Type B pancreatic cell (in vitro differentiated cells): ENCODE data around the gene S100A7. TPM values are rescaled to one million over a fixed set of nuclear protein-coding genes. Genes with fewer than 3 reads are reported as not detected.

Source experiments
- DNase-seq: peaks from one replicate; pipeline ENCODE4 v3.0.0; 2021; ENCODE audit warnings: mixed read lengths; ENCODE audit not compliant: unreplicated experiment; ENCODE audit errors: extremely low spot score
- H3K27ac Mint-ChIP-seq: 2 replicates; pipeline ENCODE4 v1.8.0; 2021; ENCODE audit warnings: mild to moderate bottlenecking, mixed read lengths
- H3K27me3 Mint-ChIP-seq: 2 replicates; pipeline ENCODE4 v1.8.0; 2021; ENCODE audit warnings: mixed read lengths
- H3K36me3 Mint-ChIP-seq: 2 replicates; pipeline ENCODE4 v1.8.0; 2021; ENCODE audit warnings: mixed read lengths
- H3K4me1 Mint-ChIP-seq: one replicate; pipeline ENCODE4 v1.8.0; 2021; ENCODE audit warnings: mixed read lengths; ENCODE audit not compliant: unreplicated experiment
- H3K4me3 Mint-ChIP-seq: 2 replicates; pipeline ENCODE4 v1.8.0; 2021; ENCODE audit warnings: mild to moderate bottlenecking, mixed read lengths
- H3K9me3 Mint-ChIP-seq: 2 replicates; pipeline ENCODE4 v1.8.0; 2021; ENCODE audit warnings: mixed read lengths
- CTCF ChIP-seq: fragments of 200-600 bp; sonication (generic); conservative IDR thresholded peaks from 2 replicates; pipeline ENCODE4 v1.5.0; 2021; ENCODE audit warnings: antibody characterized with exemption, mild to moderate bottlenecking
- total RNA-seq: library from RNA; stranded (reverse); gene quantifications from 2 replicates; pipeline ENCODE4 v1.2.1, GENCODE V29; 2021; ENCODE audit warnings: low replicate concordance

Gene S100A7
- total RNA-seq, 1 donor from 2014 or later, result 6.2 TPM

- Mint-ChIP-seq H3K36me3 (no peaks in the 10 kb centered on the region), H3K27me3 (peaks cover 7% of the 10 kb centered on the region), H3K9me3 (no peaks in the 10 kb centered on the region), H3K4me3 (no peak overlapping the region), H3K27ac (no peak overlapping the region), H3K4me1 (no peaks in the 10 kb centered on the region)
- no peak for TF ChIP-seq CTCF
- DNase-seq, result no peak
Measured at GRCh38 chr1:153430166-153430553, 30.3 kb downstream of the S100A7 start.

GRCh38 chr1:153429266-153430165 lies 30.9 kb downstream of the S100A7 start:
- Mint-ChIP-seq H3K27ac (no peak overlapping the region), H3K4me1 (no peaks in the 10 kb centered on the region), H3K4me3 (no peak overlapping the region), H3K9me3 (no peaks in the 10 kb centered on the region), H3K27me3 (peaks cover 10% of the 10 kb centered on the region), H3K36me3 (no peaks in the 10 kb centered on the region)
- no peak for TF ChIP-seq CTCF
- no peak for DNase-seq

GRCh38 chr1:153428791-153429190 lies 31.7 kb downstream of the S100A7 start:
- no peak for DNase-seq
- Mint-ChIP-seq H3K4me1 (no peaks in the 10 kb centered on the region), H3K27ac (no peak overlapping the region), H3K36me3 (no peaks in the 10 kb centered on the region), H3K27me3 (peaks cover 14% of the 10 kb centered on the region), H3K4me3 (no peak overlapping the region), H3K9me3 (no peaks in the 10 kb centered on the region)
- no peak for TF ChIP-seq CTCF

GRCh38 chr1:153428073-153428638 lies 32.3 kb downstream of the S100A7 start:
- TF ChIP-seq CTCF, result no peak
- H3K36me3 Mint-ChIP-seq, result no peaks in the 10 kb centered on the region
- DNase-seq, result no peak
- peaks cover 14% of the 10 kb centered on the region for H3K27me3 Mint-ChIP-seq
- H3K4me3 Mint-ChIP-seq, result no peak overlapping the region
- no peak overlapping the region for H3K27ac Mint-ChIP-seq
- no peaks in the 10 kb centered on the region for H3K4me1 Mint-ChIP-seq
- no peaks in the 10 kb centered on the region for H3K9me3 Mint-ChIP-seq

- no peak for TF ChIP-seq CTCF
- no peak for DNase-seq
- H3K27me3 Mint-ChIP-seq, result peaks cover 14% of the 10 kb centered on the region
Measured at GRCh38 chr1:153426809-153427208, 33.6 kb downstream of the S100A7 start.

More at GRCh38 chr1:153426809-153427208, 33.6 kb downstream of the S100A7 start:
- H3K4me3 Mint-ChIP-seq, result no peak overlapping the region
- H3K27ac Mint-ChIP-seq, result no peak overlapping the region
- no peaks in the 10 kb centered on the region for H3K4me1 Mint-ChIP-seq
- H3K9me3 Mint-ChIP-seq, result no peaks in the 10 kb centered on the region
- no peaks in the 10 kb centered on the region for H3K36me3 Mint-ChIP-seq
